GM13976 (cell line): Measurements from ENCODE around the gene ZBTB17.
"Not testable (repeated sequence)": the region's sequence is repeated elsewhere in the genome, so short reads cannot be mapped to it uniquely, and the experiment has no call there.

Experiments used
- DNase-seq: peaks from one replicate; pipeline ENCODE4 v3.0.0; 2012; ENCODE audit warnings: low spot score
- CTCF ChIP-seq: IDR thresholded peaks from 2 replicates; pipeline ENCODE4 v1.5.1; 2012; ENCODE audit warnings: borderline replicate concordance, mild to moderate bottlenecking; ENCODE audit not compliant: insufficient read depth; ENCODE audit errors: extremely low read depth, missing control alignments, control extremely low read depth
- in situ Hi-C: fragments of 300-500 bp; cut with MboI; formaldehyde crosslinking; loops from one replicate; pipeline ENCODE4 v1.12.0; 2022; ENCODE audit warnings: low sequenced_read_pairs, mixed read lengths, inconsistent platforms; ENCODE audit not compliant: unreplicated experiment

ZBTB17 gene

DNA sequence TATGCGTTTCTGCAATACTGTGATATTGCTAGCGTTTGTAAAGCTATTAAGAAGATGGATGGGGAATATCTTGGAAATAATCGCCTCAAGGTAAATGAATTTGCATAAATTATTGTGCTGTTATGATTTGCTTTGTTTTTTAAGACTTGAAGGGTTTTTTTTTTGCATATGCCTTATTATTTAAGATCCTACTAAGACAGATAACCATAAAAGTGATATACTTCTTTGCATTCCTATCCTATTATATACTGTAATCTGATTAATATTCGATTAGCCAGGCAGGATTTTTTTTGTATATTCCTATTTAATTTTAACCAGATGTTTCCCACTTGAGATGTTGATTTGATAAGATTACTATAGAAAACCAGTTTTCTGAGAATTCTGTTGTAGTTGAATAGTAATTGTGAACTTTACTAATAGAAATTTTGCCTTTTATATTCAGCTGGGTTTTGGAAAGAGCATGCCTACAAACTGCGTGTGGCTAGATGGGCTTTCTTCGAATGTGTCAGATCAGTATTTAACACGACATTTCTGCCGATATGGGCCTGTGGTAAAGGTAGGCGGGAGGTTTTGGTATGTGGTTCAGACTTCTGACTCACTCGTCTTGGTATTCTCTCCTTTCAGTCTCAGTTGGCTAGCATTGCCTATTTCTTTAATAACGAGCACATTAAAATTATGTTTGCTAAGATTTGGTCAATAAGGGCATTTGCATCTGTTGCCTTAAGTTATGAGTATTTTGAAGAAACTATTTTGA lies 56.8 kb downstream of the ZBTB17 start:
- no peak for TF ChIP-seq CTCF
- DNase-seq: peak; percentile 71
- in situ Hi-C loops: no loop called here

DNA sequence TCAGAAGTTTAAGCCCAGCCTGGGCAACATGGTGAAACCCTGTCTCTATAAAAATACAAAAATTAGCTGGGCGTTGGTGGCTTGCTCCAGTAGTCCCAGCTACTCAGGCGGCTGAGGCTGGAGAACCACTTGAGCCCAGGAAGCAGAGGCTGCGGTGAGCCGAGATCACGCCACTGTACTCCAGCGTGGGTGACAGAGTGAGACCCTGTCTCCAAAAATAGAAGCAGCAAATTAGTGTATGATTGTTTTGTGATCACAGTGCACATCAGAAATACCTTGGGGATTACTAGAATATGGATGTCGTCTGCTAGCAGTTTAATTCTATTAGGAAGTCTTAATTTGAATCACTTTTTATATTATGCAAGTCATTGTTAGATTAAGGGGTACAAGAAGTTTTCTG lies 59.0 kb downstream of the ZBTB17 start:
- TF ChIP-seq CTCF: no peak
- DNase-seq: no peak
- in situ Hi-C loops: no loop called here

DNA sequence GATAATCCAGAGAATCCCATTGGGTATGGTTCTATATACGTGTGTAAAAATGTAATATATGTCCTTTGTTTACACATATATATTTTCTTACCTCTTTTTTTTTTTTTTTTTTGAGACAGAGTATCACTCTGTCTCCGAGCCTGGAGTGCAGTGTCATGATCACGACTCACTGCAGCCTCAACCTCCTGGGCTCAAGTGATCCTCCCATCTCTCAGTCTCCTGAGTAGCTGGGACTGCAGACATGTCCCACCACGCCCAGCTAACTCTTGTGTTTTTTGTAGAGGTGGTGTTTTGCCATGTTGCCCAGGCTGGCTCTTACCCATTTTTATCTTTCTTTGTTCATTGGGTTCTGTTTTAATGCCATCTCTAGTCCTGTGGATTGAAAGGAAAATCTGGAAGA lies 59.5 kb downstream of the ZBTB17 start:
- in situ Hi-C loops: no loop called here
- no peak for DNase-seq
- TF ChIP-seq CTCF: no peak

GRCh38 chr1:15915991-15916390 lies 59.9 kb downstream of the ZBTB17 start:
- TF ChIP-seq CTCF: no peak
- in situ Hi-C loops: no loop called here
- DNase-seq: no peak

DNA sequence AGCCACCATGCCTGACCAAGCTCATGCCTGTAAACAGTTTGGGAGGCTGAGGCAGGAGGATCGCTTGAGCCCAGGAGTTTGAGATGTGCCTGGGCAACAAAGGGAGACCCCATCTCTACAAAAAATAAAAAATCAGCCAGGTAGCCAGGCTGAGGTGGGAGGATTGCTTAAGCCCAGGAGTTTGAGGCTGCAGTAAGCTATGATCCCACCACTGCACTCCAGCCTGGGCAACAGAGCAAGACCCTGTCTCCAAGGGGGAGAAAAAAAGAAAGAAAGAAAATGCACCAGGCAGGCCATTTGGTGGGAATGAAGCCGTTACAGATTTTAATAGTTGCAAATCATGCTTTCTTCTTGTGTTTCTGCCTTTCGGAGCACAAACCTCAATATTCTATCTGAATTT lies 62.3 kb downstream of the ZBTB17 start:
- in situ Hi-C loops, DNase-seq: not testable (repeated sequence)

DNA sequence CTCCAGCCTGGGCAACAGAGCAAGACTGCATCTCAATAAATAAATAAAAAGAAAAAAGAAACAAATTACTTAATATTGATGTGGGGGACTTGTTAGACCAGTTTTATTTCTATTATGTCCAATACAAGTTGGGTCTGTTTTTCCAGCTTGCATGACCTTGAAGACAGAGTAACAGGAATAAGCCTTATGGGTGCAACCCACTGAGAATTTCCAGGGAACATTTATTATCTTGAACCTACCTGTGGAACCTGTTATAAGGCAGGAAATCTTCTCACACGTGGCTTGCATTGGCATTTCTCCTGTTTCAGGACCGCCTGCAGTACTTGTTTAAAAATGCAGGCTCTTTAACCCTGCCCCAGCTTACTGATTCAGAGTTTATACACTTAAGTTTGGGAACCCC lies 64.0 kb downstream of the ZBTB17 start:
- in situ Hi-C loops: no loop called here
- no peak for DNase-seq
- TF ChIP-seq CTCF: no peak

DNA sequence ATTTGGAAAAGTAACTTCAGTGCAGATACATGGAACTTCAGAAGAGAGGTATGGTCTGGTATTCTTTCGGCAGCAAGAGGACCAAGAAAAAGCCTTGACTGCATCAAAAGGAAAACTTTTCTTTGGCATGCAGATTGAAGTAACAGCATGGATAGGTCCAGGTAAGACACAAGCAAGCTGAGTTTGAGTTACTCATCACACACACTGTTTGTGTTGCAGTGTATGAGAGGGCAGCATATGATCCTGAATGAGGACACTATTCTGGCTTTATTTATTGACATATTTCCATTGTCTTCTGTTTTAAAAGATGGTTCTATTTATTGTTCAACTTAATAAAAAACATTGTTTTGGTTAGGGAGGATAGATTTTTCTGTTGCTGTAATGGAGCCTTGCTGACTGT lies 64.8 kb downstream of the ZBTB17 start:
- no peak for DNase-seq
- in situ Hi-C loops: no loop called here
- TF ChIP-seq CTCF: no peak
